ENCODE measurements around the gene CPS1.

GRCh38 chr2:210523650-210524289 is 32.6 kb upstream of the CPS1 start:
- TF ChIP-seq CTCF (IDR thresholded peaks at IDR 0.05; ENCODE audit: extremely low read depth in 1 of 2, insufficient read depth in 1 of 2, low read depth in 1 of 2, low read length in 2 of 2) (no peak), POLR2AphosphoS5 (IDR thresholded peaks at IDR 0.05; ENCODE audit: insufficient read depth, low read depth, low read length) (no peak), POLR2A (IDR thresholded peaks at IDR 0.05; ENCODE audit: low read depth, low read length) (no peak), EZH2 (IDR thresholded peaks at IDR 0.05; ENCODE audit: borderline replicate concordance, low read depth, low read length, severe bottlenecking) (no peak), MAX (IDR thresholded peaks at IDR 0.05; ENCODE audit: insufficient read depth, insufficient read length) (no peak), JUN (IDR thresholded peaks at IDR 0.05; ENCODE audit: borderline replicate concordance, insufficient read depth, insufficient read length, low read depth) (no peak), FOS (IDR thresholded peaks at IDR 0.05; ENCODE audit: borderline replicate concordance, insufficient read depth, low read length) (no peak)
